ENCODE data around the gene AOC3. TPM values are rescaled to one million over a fixed set of nuclear protein-coding genes. Genes with fewer than 3 reads are reported as not detected.

Gene AOC3
- total and polyA plus RNA-seq, 2 of the 13 experiments (the other 11 are each of a cell fraction or from before 2014, with no cell fraction given), result 8.7 to 51.7 TPM

DNA sequence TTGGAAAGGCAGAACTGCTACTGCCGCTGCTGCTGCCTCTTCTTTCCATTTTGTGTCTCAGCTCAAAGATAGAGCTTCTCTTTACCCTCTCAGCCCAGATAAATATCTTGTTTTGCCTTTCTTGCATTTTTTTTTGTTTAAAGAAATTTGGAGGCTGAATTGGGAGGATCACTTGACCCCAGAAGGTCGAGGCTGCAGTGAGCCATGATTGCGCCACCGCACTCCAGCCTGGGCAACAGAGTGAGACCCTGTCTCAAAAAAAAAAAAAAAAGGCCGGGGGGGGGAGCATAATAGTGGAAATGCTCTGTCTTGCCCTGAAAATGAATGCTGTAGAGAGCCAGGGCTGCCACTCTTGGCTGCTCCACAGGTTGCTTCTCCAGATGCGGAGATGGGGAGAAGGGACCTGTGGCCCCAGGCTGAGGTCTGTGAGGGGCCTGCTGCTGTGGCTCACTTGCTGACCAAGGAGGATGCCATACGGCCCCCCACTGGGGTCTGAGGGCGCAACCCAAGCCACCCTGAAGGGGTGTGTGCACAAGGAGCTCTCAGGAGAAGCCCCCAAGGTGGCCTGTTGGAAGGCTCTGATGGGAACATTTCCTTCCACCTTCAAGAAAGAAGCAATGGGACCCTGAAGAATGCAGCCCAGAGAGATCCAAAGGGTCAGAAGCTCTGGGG, 28.1 kb downstream of the AOC3 start (continued):
- TF ChIP-seq MAFK (conservative IDR thresholded peaks at IDR 0.05 in 1 of 2, IDR thresholded peaks at IDR 0.05 in 1 of 2; ENCODE audit: low read length in 2 of 2), result 0 out of 4 replicates have a peak, but pooled peaks have one; percentile 4 to 31

DNA sequence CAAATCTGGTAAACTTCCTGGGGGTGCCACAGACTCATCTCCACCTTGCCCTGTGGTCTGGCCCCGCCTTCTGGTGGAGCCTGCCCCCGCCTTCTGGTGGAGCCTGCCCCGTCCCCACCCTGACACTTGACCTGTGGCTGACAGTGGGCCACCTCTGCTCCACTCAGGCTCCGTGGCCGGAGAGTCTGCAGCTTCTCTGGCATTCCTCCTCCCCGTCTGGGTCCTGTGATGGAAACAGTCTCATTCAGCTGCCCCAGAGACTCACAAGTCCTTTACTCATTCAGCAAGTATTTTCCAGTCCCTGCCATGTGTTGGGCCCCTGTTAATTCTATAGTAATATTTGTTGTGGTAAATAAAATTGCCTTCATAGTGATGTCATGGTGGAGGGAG, 28.6 kb downstream of the AOC3 start:
- DNase-seq (ENCODE audit: low spot score) (no peak), FAIRE-seq (no peak), ATAC-seq (peak; percentile 16)
- ChIA-PET POLR2A (interaction anchor here (1.0 to 2.9 kb wide), 2 partner anchors 13 to 49 kb away, joined by 3 to 18 read pairs; no protein-coding TSS in a partner anchor), CTCF (ENCODE audit: low intra/inter-chr PET ratio, low total read pairs) (interaction anchor here (1.9 kb wide), 1 partner anchor 50 kb away, joined by 6 read pairs; no protein-coding TSS in a partner anchor)
- WGBS (ENCODE audit: low lambda C conversion rate), result 39% methylated on average over 4 of the region's 6 CpGs
- no peaks in the 10 kb centered on the region for H3K9me3 ChIP-seq (ENCODE audit: low read length)
- no peaks in the 10 kb centered on the region for H3K79me2 ChIP-seq (ENCODE audit: insufficient read depth, low read length)
- 0 out of 2 replicates have a peak overlapping the region, but pooled peaks have one; percentile 2 for H3K4me2 ChIP-seq (ENCODE audit: low read depth, low read length)
- TF ChIP-seq ZXDC (CRISPR knock-in tag; IDR thresholded peaks at IDR 0.05) (no peak), ZNF260 (CRISPR knock-in tag; IDR thresholded peaks at IDR 0.05; ENCODE audit: borderline replicate concordance, low read depth) (no peak), MBD4 (IDR thresholded peaks at IDR 0.05; ENCODE audit: borderline replicate concordance, low read length) (no peak), HINFP (CRISPR knock-in tag; IDR thresholded peaks at IDR 0.05; ENCODE audit: low read depth) (no peak), SALL1 (CRISPR knock-in tag; IDR thresholded peaks at IDR 0.05) (0 out of 2 replicates have a peak, but pooled peaks have one; percentile 10), RARA (CRISPR knock-in tag; IDR thresholded peaks at IDR 0.05) (peak; percentile 47; the same call in 1 of the 2 replicates), MIER3 (CRISPR knock-in tag; IDR thresholded peaks at IDR 0.05; ENCODE audit: borderline replicate concordance) (no peak), ZNF414 (CRISPR knock-in tag; IDR thresholded peaks at IDR 0.05) (0 out of 2 replicates have a peak, but pooled peaks have one; percentile 35), MIXL1 (CRISPR knock-in tag; IDR thresholded peaks at IDR 0.05) (no peak), KDM5B (CRISPR knock-in tag; IDR thresholded peaks at IDR 0.05; ENCODE audit: borderline replicate concordance) (peak; percentile 37; the same call in 1 of the 2 replicates)
- H3K4me3 ChIP-seq (replicated peaks in 1 of 3; ENCODE audit: insufficient read depth in 1 of 3, low read depth in 2 of 3, low read length in 3 of 3), result no peak overlapping the region
- no peak overlapping the region for H3K9ac ChIP-seq (ENCODE audit: insufficient read depth, low read depth, low read length)
- H3K27ac ChIP-seq (ENCODE audit: extremely low read length, insufficient read depth, low read length), result no peak overlapping the region
- no peak overlapping the region for H2AFZ ChIP-seq (ENCODE audit: low read length)
- no peaks in the 10 kb centered on the region for H3K27me3 ChIP-seq (ENCODE audit: control insufficient read depth in 1 of 2, insufficient read depth in 2 of 2, low read length in 2 of 2)
- intact Hi-C loops (cut with micrococcal nuclease; ENCODE audit: unreplicated experiment) (no loop called here), in situ Hi-C loops (cut with HindIII; ENCODE audit: extremely low pct_ligation_motif_present, low pct_unique_long_range_greater_than_20kb) (no loop called here)
- H3K36me3 ChIP-seq (replicated peaks in 1 of 2; ENCODE audit: control insufficient read depth in 1 of 2, insufficient read depth in 2 of 2, low read length in 2 of 2), result no peaks in the 10 kb centered on the region
- no peaks in the 10 kb centered on the region for H4K20me1 ChIP-seq (ENCODE audit: insufficient read depth, low read length)
- BruUV-seq (replicated peaks), result no TSS peak
- H3K4me1 ChIP-seq (ENCODE audit: insufficient read depth, low read length), result peaks cover 76% of the 10 kb centered on the region

Measured in HepG2 (cell line).